Testis (tissue), 2 donors: ENCODE data around the gene CPLANE2.
A peak's percentile ranks its signal among the peaks of the same experiment; 100 is the strongest.

Experiments
- POLR2A ChIP-seq: fragments of 450-650 bp; IDR thresholded peaks from one replicate; pipeline ENCODE4 v1.6.1; 2017; ENCODE audit warnings: antibody characterized with exemption, mild to moderate bottlenecking, moderate library complexity
- TF ChIP-seq, protein P1 (sequence below), 3 experiments: fragments of 450-650 bp in 2 of 3; fragments of 200-600 bp in 1 of 3; sonication (generic) in 1 of 3; IDR thresholded peaks; one replicate each; pipeline ENCODE4 v1.5.1; 2016 to 2019; ENCODE audit warnings: antibody characterized with exemption in 3 of 3, mild to moderate bottlenecking in 2 of 3, moderate library complexity in 1 of 3

DNA sequence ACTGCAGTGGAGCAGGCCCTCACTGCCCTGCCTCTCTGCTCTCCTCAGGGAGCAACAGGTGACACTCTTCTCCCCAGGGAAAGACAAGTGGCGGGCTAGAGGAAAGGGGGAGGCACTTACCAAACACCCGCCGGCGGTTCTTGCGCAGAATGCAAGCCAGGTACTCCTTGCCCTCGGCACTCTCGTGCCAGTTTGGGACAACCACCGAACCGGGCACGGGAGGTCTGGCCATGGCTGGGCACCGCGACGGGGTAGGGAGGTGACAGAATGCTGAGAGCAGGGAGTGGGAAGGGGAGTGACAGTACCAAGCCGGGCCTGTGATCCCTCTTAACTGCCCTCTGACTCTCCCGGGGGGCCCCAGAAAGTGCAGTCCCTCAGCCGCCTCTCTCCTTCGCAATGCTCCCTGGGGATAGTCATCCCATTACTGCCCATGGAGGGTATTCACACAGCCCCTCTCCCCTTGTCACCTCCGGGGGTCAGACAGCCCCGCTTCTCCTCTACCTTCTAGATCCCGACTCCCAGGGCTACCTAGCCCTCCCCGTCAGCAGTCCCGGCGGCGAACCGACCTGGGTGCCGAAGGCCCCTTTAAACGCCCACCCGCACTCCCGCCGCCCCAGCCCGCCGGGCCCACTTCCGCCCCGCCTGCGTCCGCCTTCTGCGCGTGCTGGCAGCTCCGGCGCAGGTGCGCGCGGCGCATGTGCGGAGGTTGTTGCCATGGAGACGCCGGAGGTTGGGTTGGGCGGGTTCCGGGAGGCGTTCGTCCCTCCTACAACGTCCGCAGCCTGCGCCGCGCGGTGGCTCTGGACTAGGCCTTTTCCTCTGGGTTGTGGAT lies at the start of gene CPLANE2:
- TF ChIP-seq, protein P1, sequence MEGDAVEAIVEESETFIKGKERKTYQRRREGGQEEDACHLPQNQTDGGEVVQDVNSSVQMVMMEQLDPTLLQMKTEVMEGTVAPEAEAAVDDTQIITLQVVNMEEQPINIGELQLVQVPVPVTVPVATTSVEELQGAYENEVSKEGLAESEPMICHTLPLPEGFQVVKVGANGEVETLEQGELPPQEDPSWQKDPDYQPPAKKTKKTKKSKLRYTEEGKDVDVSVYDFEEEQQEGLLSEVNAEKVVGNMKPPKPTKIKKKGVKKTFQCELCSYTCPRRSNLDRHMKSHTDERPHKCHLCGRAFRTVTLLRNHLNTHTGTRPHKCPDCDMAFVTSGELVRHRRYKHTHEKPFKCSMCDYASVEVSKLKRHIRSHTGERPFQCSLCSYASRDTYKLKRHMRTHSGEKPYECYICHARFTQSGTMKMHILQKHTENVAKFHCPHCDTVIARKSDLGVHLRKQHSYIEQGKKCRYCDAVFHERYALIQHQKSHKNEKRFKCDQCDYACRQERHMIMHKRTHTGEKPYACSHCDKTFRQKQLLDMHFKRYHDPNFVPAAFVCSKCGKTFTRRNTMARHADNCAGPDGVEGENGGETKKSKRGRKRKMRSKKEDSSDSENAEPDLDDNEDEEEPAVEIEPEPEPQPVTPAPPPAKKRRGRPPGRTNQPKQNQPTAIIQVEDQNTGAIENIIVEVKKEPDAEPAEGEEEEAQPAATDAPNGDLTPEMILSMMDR (IDR thresholded peaks at IDR 0.05) = peak in 1 of 3 experiments; percentile 20
- TF ChIP-seq POLR2A = peak; percentile 6
